Astrocyte of the cerebellum (primary cell): ENCODE measurements around the gene MAPK11.

Experiments
- DNase-seq: peaks from one replicate; pipeline ENCODE4 v3.0.0-alpha.2; 2011; ENCODE audit warnings: low read depth
- H3K4me3 ChIP-seq: 2 replicates; pipeline ENCODE4 v1.5.1; 2011; ENCODE audit warnings: mild to moderate bottlenecking, low read depth, low read length, moderate library complexity
- CTCF ChIP-seq: IDR thresholded peaks from 2 replicates; pipeline ENCODE4 v1.5.1; 2012; ENCODE audit warnings: low read length, low read depth, moderate library complexity, mild to moderate bottlenecking; ENCODE audit errors: missing control alignments
- in situ Hi-C: cut with HindIII; loops from 2 replicates; pipeline ENCODE4 v1.10.0; 2017; ENCODE audit warnings: low sequenced_read_pairs

The MAPK11 gene

GRCh38 chr22:50300620-50301257 lies 30.6 kb upstream of the MAPK11 start:
- no peak overlapping the region for H3K4me3 ChIP-seq
- TF ChIP-seq CTCF: no peak
- DNase-seq: no peak
- in situ Hi-C loops: no loop called here

GRCh38 chr22:50299785-50300619 lies 29.8 kb upstream of the MAPK11 start:
- H3K4me3 ChIP-seq: peak overlapping the region; percentile 10
- no peak for DNase-seq
- in situ Hi-C loops: no loop called here
- no peak for TF ChIP-seq CTCF

GRCh38 chr22:50298937-50299784 lies 29.0 kb upstream of the MAPK11 start:
- H3K4me3 ChIP-seq: peak overlapping the region; percentile 10
- in situ Hi-C loops: no loop called here
- DNase-seq: no peak
- no peak for TF ChIP-seq CTCF

- H3K4me3 ChIP-seq: no peak overlapping the region
- DNase-seq: no peak
- no peak for TF ChIP-seq CTCF
- in situ Hi-C loops: no loop called here
Measured at GRCh38 chr22:50298266-50298637, 28.1 kb upstream of the MAPK11 start.

GRCh38 chr22:50297510-50298265 lies 27.5 kb upstream of the MAPK11 start:
- DNase-seq: no peak
- no peak overlapping the region for H3K4me3 ChIP-seq
- TF ChIP-seq CTCF: no peak
- in situ Hi-C loops: no loop called here
